Ishikawa (cell line): Measurements from ENCODE around the gene HTT.

Source experiments
- CEBPB ChIP-seq: IDR thresholded peaks from 2 replicates; pipeline ENCODE4 v1.6.1; 2012
- RAD21 ChIP-seq: IDR thresholded peaks from 2 replicates; pipeline ENCODE4 v1.6.1; 2012; ENCODE audit warnings: low read depth
- TF ChIP-seq, protein P1 (sequence below): IDR thresholded peaks from 2 replicates; pipeline ENCODE4 v1.6.1; 2012

DNA sequence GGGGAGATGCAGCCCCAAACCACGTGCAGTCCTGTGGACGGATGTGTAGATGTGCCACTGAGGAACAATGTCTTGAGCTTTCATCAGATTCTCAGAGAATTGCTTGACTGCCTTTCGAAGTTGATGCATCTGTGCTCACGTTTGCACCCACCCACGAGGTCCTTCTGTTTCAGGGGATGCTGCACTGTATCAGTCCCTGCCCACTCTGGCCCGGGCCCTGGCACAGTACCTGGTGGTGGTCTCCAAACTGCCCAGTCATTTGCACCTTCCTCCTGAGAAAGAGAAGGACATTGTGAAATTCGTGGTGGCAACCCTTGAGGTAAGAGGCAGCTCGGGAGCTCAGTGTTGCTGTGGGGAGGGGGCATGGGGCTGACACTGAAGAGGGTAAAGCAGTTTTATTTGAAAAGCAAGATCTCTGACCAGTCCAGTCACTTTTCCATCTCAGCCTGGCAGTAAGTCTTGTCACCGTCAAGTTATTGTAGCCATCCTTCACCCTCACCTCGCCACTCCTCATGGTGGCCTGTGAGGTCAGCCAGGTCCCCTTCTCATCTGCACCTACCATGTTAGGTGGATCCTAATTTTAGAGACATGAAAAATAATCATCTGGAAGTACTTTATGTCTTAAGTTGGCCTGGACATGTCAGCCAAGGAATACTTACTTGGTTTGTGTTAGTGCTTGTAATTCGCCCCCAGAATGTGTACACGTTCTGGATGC is 138.1 kb downstream of the HTT start:
- TF ChIP-seq RAD21 = no peak
- TF ChIP-seq CEBPB = no peak
- TF ChIP-seq, protein P1, sequence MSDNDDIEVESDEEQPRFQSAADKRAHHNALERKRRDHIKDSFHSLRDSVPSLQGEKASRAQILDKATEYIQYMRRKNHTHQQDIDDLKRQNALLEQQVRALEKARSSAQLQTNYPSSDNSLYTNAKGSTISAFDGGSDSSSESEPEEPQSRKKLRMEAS = no peak
